ENCODE measurements around the gene TTLL12.
A peak's percentile ranks its signal among the peaks of the same experiment; 100 is the strongest.
"Not testable (repeated sequence)": the region's sequence is repeated elsewhere in the genome, so short reads cannot be mapped to it uniquely, and the experiment has no call there.

The TTLL12 gene

GRCh38 chr22:43152003-43152356 is 35.0 kb downstream of the TTLL12 start:
- DNase-seq, result no peak

GRCh38 chr22:43151251-43152002 is 35.5 kb downstream of the TTLL12 start, which contains the start of gene TSPO:
Gene TSPO (plus strand): TSS chr22:43151559. CDS start chr22:43159239, 7,680 bp downstream.
- DNase-seq, result peak; percentile 23

DNA sequence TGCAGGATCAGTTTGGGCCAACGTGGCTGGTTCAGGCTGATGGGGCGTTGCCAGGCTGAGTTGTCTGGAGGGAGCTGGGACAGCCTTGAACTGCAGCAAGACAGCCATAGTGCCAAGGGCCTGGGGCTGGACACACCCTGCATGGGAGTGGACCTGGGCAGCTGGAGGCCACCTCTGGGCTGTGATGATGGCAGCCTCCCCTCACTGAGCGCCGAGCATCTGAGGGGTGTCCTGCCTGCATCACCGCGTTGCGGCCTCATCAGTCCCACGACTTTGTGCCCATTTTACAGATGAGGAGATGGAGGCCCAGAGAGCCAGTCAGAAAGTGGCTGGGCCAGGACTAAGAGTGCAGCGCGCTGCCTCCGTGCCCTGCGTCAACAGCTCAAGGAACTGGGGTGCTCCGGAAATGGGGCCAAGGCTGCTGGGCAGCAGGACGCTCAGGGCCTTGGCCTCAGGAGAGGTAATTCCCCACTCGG is 36.2 kb downstream of the TTLL12 start:
- DNase-seq, result no peak

GRCh38 chr22:43148581-43148980 is 38.4 kb downstream of the TTLL12 start:
- no peak for DNase-seq

GRCh38 chr22:43147821-43148220 is 39.1 kb downstream of the TTLL12 start:
- DNase-seq, result no peak

- not testable (repeated sequence) for DNase-seq
These were observed 40.6 kb downstream of the TTLL12 start for GRCh38 chr22:43146332-43146731.

DNA sequence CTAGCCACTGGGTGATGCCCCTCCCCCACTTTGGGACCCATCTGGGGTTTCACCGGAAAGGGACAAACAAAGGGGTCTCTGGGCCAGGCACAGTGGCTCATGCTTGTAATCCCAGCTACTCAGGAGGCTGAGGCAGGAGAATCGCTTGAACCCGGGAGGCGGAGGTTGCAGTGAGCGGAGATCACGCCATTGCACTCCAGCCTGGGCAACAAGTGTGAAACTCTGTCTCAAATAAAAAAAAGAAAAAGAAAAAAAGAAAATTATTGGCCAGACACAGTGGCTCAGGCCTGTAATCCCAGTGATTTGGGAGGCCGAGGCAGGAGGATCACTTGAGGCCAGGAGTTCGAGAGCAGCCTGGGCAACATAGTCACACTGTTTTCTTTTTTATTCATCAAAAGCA is 41.6 kb downstream of the TTLL12 start:
- not testable (repeated sequence) for DNase-seq

GRCh38 chr22:43144949-43145348 is 42.0 kb downstream of the TTLL12 start:
- no peak for DNase-seq

- DNase-seq, result peak; percentile 80
These were observed 43.9 kb downstream of the TTLL12 start, which contains the start of gene MCAT for GRCh38 chr22:43142880-43143562. Gene MCAT (minus strand): TSS chr22:43143398. CDS start chr22:43143348, 50 bp downstream.

DNA sequence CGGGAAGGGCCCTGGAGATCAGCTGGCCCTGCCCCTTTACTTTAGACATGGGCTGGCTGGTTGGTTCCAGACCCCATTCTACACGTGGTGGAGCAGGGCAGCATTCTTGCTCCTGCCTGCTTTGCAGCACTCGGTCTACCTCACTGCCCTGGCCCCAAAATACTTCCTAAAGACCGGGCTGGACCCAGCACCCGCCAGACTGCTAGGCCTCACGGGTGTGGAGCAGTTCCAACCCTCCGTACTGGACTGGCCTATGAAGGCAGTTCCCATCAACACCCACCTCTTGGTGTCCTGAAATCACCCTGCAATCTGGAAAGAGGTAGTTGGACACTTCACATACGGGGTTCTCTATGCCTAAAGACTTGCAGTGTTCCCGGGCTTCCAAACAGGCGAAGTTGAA is 50.1 kb downstream of the TTLL12 start:
- no peak for DNase-seq

DNA sequence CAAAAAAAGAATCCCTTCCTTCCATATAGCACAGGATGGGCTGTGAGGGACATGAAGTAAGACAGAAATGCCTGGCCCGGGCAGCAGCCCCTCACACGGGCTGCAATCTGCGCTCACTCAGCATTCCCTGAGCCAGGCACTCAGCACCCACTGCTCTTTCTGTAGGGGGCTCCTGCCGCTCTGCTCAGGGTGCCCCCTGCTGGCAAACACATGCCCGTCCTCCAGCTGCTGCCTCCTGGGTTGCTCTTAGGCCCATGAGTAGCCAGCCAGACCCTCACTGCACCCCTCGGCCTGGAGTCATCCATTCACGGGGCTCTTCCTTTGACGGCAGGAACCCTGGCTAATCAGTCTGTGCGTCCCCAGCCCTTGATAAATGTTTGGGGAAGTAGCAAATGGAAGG is 50.7 kb downstream of the TTLL12 start:
- DNase-seq, result no peak

DNA sequence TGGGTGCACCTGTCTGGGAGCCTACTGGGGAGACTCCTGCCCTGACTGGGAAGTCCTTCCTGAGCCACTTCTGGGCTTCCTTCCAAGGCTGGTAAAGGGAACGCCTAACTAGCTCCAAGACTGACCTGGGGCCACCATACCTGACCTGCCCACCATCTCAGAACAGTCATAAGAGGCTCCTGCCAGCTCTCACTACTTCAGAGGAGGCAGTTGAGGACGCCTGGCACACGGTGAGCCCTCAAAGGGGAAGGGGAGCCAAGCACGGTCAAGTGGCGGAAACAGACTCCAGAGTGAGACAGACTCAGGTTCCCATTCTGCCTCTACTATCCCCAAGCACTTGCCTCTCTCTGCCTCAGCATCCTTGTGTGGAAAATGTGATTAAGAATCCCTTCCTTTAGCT is 51.4 kb downstream of the TTLL12 start:
- DNase-seq, result no peak

DNA sequence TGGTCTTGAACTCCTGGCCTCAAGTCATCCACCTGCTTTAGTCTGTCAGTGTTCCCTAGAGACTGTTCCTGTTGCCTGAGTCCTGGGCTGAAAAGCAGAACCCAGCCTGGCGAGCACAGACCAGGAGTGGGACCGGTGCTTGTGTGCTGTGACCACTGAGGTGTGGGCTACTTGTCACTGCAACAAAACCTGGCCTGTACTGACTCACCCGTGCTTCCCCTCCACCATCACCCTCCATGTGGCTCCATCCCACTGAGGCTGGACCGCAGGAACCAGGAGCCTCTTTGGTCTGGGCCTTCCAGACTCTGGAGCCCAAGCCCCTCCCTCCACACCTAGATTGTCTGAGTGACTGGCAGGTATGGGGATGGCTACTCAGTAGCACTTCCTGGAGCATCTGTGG is 52.4 kb downstream of the TTLL12 start:
- no peak for DNase-seq

- no peak for DNase-seq
These were observed 53.5 kb downstream of the TTLL12 start for GRCh38 chr22:43133401-43133800.

GRCh38 chr22:43131773-43132501 is 55.0 kb downstream of the TTLL12 start:
- DNase-seq, result no peak

DNA sequence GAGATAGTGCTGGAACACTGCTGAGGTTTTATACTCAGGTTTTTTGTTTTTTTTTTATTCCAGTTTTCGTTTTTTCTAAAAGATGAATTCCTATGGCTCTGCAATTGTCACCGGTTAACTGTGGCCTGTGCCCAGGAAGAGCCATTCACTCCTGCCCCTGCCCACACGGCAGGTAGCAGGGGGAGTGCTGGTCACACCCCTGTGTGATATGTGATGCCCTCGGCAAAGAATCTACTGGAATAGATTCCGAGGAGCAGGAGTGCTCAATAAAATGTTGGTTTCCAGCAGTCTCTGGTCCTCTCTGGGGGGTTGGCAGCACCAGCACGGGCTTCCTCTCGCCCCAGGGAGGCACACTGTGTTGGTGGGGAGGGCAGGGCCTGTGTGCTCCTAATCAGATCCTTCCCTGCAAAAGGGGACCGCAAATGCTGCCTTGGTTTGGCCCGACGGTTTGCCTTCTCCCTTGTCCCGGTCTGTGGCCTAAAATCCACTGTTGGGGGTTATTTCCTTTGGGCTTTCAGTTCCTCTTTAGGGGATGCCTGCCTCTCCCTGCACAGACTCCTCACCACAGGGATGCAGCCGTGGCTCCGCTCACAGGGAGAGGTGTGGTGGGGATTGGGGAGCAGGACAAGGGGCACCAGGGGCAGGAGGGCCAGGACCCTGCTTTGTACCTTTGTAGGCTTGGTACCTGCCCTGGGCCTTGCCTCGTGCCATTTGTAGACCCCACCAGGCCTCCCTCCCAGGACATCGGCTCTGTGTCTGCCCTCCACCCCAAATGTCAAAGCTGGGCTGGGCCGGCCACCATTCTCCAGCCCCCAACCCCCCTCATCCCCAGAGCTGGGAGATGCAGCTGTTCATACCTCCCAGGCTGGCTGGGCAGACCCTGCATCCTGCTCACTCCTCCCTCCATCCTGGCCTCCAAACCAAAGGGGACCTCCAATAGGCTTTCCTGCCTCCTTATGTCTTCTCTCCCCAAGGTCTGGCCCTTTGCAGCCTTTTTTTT is 57.2 kb downstream of the TTLL12 start:
- DNase-seq, result peak; percentile 49

GRCh38 chr22:43128928-43129424 is 58.0 kb downstream of the TTLL12 start:
- peak; percentile 88 for DNase-seq

GRCh38 chr22:43128116-43128515 is 58.8 kb downstream of the TTLL12 start:
- no peak for DNase-seq

GRCh38 chr22:43127166-43127908 is 59.6 kb downstream of the TTLL12 start:
- DNase-seq, result no peak

- DNase-seq, result no peak
These were observed 60.3 kb downstream of the TTLL12 start for GRCh38 chr22:43126501-43127165.
